ENCODE measurements around the gene FZD7. TPM values are rescaled to one million over a fixed set of nuclear protein-coding genes. Genes with fewer than 3 reads are reported as not detected.

The FZD7 gene
- total and polyA plus RNA-seq, 7 donors: 1.8 to 32.1 (median 9.5) TPM

DNA sequence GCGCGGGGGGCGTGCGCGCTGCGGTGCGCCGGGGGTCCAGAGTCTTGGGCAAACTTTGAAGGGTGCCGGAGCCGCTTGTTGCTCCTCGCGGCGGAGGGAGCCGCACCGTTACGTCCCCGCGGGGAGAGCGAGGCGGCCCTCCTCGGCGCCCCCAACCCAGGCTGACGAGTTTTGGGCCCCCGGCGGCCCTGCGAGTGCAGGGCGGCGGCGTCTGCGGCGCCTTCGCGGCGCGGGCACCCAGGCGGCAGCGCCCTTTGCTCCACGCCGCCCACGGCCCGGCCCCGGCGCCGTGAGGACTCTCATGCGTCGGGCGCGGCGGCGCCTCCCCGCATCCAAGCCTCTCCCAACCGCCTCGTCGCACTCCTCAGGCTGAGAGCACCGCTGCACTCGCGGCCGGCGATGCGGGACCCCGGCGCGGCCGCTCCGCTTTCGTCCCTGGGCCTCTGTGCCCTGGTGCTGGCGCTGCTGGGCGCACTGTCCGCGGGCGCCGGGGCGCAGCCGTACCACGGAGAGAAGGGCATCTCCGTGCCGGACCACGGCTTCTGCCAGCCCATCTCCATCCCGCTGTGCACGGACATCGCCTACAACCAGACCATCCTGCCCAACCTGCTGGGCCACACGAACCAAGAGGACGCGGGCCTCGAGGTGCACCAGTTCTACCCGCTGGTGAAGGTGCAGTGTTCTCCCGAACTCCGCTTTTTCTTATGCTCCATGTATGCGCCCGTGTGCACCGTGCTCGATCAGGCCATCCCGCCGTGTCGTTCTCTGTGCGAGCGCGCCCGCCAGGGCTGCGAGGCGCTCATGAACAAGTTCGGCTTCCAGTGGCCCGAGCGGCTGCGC is 814 bp downstream of the FZD7 start:
- DNase-seq (peak; percentile 41 to 62), ATAC-seq (peak in 2 of 4 donors; percentile 2 to 14)
- Histone ChIP-seq H3K36me3 (ENCODE audit: insufficient read depth in 1 of 2, low read depth in 1 of 2) (no peaks in the 10 kb centered on the region), H3K27me3 (ENCODE audit: insufficient read depth in 3 of 3, low read length in 2 of 3) (no peaks in the 10 kb centered on the region), H3K4me3 (peak overlapping the region; percentile 87), H3K4me1 (peaks cover 33% of the 10 kb centered on the region), H3K9me3 (no peaks in the 10 kb centered on the region), H3K27ac (peak overlapping the region; percentile 96)
- intact Hi-C loops (cut with DNase I): loop anchor here (1.0 to 10.0 kb wide), 7 partner anchors 128 to 598 kb away; partner anchors contain the start of gene FAM117B (in 1 of the 2)
- WGBS, 3 donors: 0 to 1% (median 0%) methylated on average over 74 to 105 of the region's 105 CpGs
- TF ChIP-seq, protein P1, sequence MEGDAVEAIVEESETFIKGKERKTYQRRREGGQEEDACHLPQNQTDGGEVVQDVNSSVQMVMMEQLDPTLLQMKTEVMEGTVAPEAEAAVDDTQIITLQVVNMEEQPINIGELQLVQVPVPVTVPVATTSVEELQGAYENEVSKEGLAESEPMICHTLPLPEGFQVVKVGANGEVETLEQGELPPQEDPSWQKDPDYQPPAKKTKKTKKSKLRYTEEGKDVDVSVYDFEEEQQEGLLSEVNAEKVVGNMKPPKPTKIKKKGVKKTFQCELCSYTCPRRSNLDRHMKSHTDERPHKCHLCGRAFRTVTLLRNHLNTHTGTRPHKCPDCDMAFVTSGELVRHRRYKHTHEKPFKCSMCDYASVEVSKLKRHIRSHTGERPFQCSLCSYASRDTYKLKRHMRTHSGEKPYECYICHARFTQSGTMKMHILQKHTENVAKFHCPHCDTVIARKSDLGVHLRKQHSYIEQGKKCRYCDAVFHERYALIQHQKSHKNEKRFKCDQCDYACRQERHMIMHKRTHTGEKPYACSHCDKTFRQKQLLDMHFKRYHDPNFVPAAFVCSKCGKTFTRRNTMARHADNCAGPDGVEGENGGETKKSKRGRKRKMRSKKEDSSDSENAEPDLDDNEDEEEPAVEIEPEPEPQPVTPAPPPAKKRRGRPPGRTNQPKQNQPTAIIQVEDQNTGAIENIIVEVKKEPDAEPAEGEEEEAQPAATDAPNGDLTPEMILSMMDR (IDR thresholded peaks at IDR 0.05): no peak

DNA sequence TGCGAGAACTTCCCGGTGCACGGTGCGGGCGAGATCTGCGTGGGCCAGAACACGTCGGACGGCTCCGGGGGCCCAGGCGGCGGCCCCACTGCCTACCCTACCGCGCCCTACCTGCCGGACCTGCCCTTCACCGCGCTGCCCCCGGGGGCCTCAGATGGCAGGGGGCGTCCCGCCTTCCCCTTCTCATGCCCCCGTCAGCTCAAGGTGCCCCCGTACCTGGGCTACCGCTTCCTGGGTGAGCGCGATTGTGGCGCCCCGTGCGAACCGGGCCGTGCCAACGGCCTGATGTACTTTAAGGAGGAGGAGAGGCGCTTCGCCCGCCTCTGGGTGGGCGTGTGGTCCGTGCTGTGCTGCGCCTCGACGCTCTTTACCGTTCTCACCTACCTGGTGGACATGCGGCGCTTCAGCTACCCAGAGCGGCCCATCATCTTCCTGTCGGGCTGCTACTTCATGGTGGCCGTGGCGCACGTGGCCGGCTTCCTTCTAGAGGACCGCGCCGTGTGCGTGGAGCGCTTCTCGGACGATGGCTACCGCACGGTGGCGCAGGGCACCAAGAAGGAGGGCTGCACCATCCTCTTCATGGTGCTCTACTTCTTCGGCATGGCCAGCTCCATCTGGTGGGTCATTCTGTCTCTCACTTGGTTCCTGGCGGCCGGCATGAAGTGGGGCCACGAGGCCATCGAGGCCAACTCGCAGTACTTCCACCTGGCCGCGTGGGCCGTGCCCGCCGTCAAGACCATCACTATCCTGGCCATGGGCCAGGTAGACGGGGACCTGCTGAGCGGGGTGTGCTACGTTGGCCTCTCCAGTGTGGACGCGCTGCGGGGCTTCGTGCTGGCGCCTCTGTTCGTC is 1.7 kb downstream of the FZD7 start:
- Histone ChIP-seq H3K36me3 (ENCODE audit: insufficient read depth in 1 of 2, low read depth in 1 of 2) (no peaks in the 10 kb centered on the region), H3K9me3 (no peaks in the 10 kb centered on the region), H3K27me3 (ENCODE audit: insufficient read depth in 3 of 3, low read length in 2 of 3) (no peaks in the 10 kb centered on the region), H3K4me1 (peaks cover 41% of the 10 kb centered on the region), H3K27ac (peak overlapping the region; percentile 96), H3K4me3 (peak overlapping the region; percentile 87)
- DNase-seq: peak; percentile 69 to 90
- 9 to 11% (median 9%) methylated on average over 63 to 78 of the region's 78 CpGs for WGBS, 3 donors
- TF ChIP-seq, protein P1 (IDR thresholded peaks at IDR 0.05): peak; percentile 69
- intact Hi-C loops (cut with DNase I): loop anchor here (1.0 to 10.0 kb wide), 7 partner anchors 127 to 597 kb away; partner anchors contain the start of gene FAM117B (in 1 of the 2)
- ATAC-seq: peak; percentile 61 to 71 (median 66)

DNA sequence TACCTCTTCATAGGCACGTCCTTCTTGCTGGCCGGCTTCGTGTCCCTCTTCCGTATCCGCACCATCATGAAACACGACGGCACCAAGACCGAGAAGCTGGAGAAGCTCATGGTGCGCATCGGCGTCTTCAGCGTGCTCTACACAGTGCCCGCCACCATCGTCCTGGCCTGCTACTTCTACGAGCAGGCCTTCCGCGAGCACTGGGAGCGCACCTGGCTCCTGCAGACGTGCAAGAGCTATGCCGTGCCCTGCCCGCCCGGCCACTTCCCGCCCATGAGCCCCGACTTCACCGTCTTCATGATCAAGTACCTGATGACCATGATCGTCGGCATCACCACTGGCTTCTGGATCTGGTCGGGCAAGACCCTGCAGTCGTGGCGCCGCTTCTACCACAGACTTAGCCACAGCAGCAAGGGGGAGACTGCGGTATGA is 2.3 kb downstream of the FZD7 start:
- TF ChIP-seq, protein P1 (IDR thresholded peaks at IDR 0.05): no peak
- no peaks in the 10 kb centered on the region for H3K36me3 ChIP-seq (ENCODE audit: insufficient read depth in 1 of 2, low read depth in 1 of 2)
- H3K4me1 ChIP-seq: peaks cover 47% of the 10 kb centered on the region
- no peaks in the 10 kb centered on the region for H3K9me3 ChIP-seq
- ATAC-seq (no peak), DNase-seq (peak; percentile 25 to 60)
- WGBS, 3 donors: 42 to 67% (median 57%) methylated on average over 32 of the region's 32 CpGs
- H3K27me3 ChIP-seq (ENCODE audit: insufficient read depth in 3 of 3, low read length in 2 of 3): no peaks in the 10 kb centered on the region
- H3K27ac ChIP-seq: peak overlapping the region; percentile 96
- H3K4me3 ChIP-seq: peak overlapping the region; percentile 87
- intact Hi-C loops (cut with DNase I): loop anchor here (1.0 to 10.0 kb wide), 7 partner anchors 126 to 596 kb away; partner anchors contain the start of gene FAM117B (in 1 of the 2)

DNA sequence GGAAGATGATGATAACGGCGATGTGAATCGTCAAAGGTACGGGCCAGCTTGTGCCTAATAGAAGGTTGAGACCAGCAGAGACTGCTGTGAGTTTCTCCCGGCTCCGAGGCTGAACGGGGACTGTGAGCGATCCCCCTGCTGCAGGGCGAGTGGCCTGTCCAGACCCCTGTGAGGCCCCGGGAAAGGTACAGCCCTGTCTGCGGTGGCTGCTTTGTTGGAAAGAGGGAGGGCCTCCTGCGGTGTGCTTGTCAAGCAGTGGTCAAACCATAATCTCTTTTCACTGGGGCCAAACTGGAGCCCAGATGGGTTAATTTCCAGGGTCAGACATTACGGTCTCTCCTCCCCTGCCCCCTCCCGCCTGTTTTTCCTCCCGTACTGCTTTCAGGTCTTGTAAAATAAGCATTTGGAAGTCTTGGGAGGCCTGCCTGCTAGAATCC is 3.0 kb downstream of the FZD7 start:
- Histone ChIP-seq H3K27ac (peak overlapping the region; percentile 96), H3K4me1 (peaks cover 49% of the 10 kb centered on the region), H3K27me3 (ENCODE audit: insufficient read depth in 3 of 3, low read length in 2 of 3) (no peaks in the 10 kb centered on the region), H3K36me3 (ENCODE audit: insufficient read depth in 1 of 2, low read depth in 1 of 2) (no peaks in the 10 kb centered on the region), H3K4me3 (peak overlapping the region; percentile 87), H3K9me3 (no peaks in the 10 kb centered on the region)
- intact Hi-C loops (cut with DNase I): loop anchor here (5.0 to 10.0 kb wide), 6 partner anchors 126 to 596 kb away; partner anchors contain the start of gene FAM117B (in 1 of the 2)
- WGBS, 3 donors: 21 to 29% (median 28%) methylated on average over 15 of the region's 15 CpGs
- TF ChIP-seq, protein P1 (IDR thresholded peaks at IDR 0.05): no peak
- DNase-seq (no peak), ATAC-seq (no peak)
